SK-N-DZ (cell line): ENCODE measurements around the gene TSPYL1.

Source experiments
- DNase-seq: peaks from one replicate; pipeline ENCODE4 v3.0.0-alpha.2; 2015; ENCODE audit warnings: low spot score

TSPYL1 gene

GRCh38 chr6:116263353-116263752 is 16.4 kb downstream of the TSPYL1 start:
- no peak for DNase-seq

- no peak for DNase-seq
Observed at GRCh38 chr6:116258520-116258919, 21.2 kb downstream of the TSPYL1 start.

GRCh38 chr6:116256694-116257093 is 23.0 kb downstream of the TSPYL1 start:
- DNase-seq: no peak

DNA sequence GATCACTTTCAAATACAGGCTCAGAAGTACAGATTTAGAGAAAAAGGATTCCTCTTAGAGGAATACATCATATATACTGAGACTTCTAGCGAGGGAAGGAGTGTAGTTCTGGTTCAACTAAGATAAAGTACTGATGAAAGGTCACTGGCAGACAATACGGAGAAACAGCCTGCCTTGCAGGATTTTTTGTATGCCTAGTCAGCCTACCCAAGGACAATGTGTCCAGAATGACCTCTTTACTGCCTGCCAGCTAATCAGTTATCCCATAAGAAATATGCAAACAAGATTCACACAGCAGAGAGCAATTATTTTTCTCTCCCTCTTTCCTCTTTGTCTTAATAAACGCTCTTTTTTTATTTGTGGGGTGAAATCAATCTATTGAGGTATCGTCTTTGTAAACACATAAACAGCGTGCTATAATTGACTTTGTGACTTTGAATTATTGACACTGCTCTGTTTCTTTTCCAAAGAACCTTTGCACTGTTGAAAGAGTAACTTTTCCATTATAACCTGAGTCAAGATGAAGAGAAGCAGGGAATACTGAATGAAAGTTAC is 24.4 kb downstream of the TSPYL1 start:
- DNase-seq: peak; percentile 14

GRCh38 chr6:116254297-116255056 is 25.3 kb downstream of the TSPYL1 start:
- DNase-seq: peak; percentile 18

- DNase-seq: peak; percentile 98
Observed at GRCh38 chr6:116253505-116254296, 26.0 kb downstream of the TSPYL1 start, which contains the start of gene TSPYL4. Gene TSPYL4 (minus strand): TSS chr6:116254075. CDS start chr6:116254008, 67 bp downstream.

- no peak for DNase-seq
Observed at GRCh38 chr6:116253188-116253504, 26.6 kb downstream of the TSPYL1 start.

DNA sequence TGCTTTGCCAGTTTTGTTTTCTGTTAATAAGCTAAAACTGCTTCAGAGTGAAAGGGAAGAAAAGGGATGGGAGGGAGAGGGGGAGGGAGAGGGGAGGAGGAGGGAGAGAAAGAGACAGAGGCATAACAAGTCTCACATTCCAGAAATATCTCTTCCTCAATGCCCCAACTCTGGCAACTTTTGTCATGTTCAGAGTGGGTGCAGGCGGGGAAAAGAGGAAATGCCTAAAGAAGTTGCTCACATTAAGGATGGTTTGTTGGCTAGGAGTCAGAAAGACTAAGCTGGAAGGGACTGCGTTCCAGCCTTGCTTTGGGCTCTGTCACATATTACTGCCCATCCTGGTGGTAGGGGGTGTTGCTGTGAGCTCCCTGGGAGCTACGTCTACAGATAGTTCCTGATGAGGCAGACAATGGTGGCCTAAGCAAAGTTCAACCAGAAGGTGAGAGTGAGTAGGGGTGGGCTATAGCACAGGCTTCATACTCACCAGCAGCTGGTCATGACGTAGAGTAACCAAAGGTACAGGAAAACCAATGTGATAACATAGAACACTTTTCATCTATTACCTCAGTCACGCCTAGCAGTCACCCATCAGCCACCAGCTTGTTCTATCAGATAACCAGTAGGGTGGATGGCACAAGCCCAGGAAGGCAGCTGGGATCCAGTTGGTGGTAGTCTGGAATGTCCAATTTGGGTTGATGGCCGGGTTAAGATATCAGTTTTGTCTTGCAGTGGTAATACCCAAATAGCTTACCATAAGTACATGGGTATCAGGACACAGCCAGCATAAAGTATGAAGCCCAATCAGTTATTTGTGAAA is 28.0 kb downstream of the TSPYL1 start:
- DNase-seq: peak; percentile 8

- DNase-seq: no peak
Observed at GRCh38 chr6:116248577-116248976, 31.2 kb downstream of the TSPYL1 start.

- DNase-seq: no peak
Observed at GRCh38 chr6:116247285-116247684, 32.4 kb downstream of the TSPYL1 start.

DNA sequence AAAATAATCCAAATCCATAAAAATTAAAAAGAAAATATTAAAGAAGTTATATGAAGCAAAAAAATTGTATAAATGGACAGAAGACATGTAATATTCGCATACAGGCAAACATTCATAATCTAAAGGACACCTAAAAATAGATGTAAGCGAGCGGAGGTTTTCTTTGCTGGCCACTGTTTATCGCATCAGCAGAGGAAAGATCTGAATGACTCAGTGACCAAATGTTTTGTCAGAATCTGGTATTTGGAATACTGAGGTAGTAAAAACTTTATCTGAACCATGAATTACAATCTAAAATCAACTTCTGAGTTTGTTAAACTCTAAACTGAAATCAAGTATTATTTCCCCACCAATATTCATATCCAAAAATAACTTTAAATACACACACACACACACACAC is 33.6 kb downstream of the TSPYL1 start:
- no peak for DNase-seq

DNA sequence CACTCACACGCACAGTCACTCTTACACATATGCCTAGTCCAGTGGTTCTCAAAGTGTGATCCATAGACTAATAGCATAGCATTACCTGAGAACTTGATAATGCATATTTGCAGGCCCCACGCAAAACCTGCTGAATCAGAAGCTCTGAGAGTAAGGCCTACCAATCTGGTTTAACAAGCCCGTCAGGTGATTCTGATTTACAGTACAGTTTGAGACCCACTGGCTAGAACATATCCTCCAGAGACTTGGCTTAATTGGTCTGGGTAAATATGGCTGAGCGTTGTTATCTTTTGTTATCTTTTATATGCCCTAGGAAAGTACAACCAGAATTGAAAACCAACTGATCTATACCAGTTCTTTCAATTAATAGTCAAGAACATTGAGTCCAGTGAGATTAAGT is 35.4 kb downstream of the TSPYL1 start:
- peak; percentile 16 for DNase-seq

- DNase-seq: no peak
Observed at GRCh38 chr6:116239856-116240255, 39.9 kb downstream of the TSPYL1 start.

DNA sequence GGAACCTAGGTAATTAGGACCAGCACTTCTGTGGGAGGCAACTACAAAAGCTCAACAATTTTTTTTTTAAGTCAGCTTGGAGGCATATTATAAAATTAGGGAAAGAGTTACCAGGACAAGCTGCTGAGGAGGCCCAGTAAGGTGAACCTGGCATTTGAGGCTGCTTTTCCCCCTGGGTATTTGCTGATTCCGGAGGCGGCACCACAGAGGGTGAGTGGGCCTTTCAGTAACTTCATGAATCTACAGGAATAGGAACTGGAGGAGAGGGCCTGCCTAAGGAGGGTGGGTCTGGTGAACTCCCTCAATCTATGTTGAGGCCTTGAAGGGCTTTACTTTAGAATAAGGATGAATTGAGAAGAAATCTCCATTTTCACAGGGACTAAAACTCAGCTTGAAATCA is 40.5 kb downstream of the TSPYL1 start:
- no peak for DNase-seq

GRCh38 chr6:116238083-116238482 is 41.6 kb downstream of the TSPYL1 start:
- DNase-seq: no peak

DNA sequence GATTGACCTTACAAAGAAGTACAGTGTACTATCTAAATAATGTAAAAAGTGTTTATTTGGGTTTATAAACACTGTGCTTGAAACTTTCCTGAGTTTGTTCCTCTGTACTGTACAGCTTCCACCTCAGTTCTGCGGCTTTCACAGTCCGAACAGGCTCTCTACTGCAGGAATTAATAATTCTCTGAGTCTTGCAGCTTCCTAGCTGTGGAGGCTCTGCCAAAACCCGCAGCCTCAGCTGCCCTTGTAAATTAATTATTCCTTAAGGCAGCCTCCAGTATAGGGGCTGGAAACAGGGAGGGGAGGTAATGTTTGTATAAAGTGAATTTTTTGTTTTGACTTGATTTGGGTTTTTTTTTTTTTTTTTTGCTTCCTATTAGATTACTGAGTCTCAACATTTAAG is 45.0 kb downstream of the TSPYL1 start:
- no peak for DNase-seq

DNA sequence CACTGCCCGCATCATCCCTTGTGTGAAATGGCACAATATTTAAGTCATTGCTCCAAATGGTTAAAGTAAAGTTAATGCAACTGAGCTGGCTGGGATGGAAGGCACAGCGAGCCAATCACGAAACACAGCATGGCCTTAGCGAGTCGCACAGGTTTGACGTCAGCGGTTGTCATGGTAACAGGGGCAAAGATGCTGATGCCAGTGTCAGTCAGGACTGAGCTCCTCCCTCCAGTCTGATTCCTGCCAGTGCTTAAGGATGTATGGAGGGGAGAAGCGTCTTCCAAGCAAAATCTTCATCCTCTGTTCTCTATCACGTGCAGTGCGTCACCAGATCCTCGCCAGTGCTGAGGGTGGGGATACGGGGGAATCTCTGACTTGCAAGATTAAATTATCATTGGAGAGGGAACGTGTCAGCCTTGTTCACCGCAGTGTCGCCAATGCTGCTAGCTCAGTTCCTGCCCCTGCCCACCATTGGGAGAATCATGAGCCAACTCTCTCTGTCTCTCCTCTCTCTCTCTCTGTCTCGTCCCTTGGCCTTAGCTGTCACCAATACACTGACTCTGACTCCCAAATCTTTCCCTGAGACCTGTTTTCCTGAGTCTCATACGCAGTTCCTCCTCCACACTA is 50.3 kb downstream of the TSPYL1 start:
- DNase-seq: peak; percentile 97
